Activated naive CD4-positive, alpha-beta T cell treated with anti-CD3 and anti-CD28 coated beads, Interleukin-2, amount 50 U/mL, for 72 hours (primary cell): ENCODE results near the gene TAS1R3. TPM values are rescaled to one million over a fixed set of nuclear protein-coding genes. Genes with fewer than 3 reads are reported as not detected.
"Not testable (repeated sequence)": the region's sequence is repeated elsewhere in the genome, so short reads cannot be mapped to it uniquely, and the experiment has no call there.

Experiments
- ATAC-seq, 2 donors: fragments of 150-1000 bp; cut with Tn5 transposase; 2 replicates each; pipeline ENCODE4 v1.10.0; 2021; ENCODE audit warnings: mild to moderate bottlenecking in 2 of 2, moderate library complexity in 2 of 2
- DNase-seq, 2 donors: peaks; one replicate each; pipeline ENCODE4 v3.0.0; 2021 to 2022; ENCODE audit warnings: low spot score in 2 of 2
- H3K27ac Mint-ChIP-seq, 2 donors: one replicate each; pipeline ENCODE4 v1.8.0; 2022; ENCODE audit warnings: mild to moderate bottlenecking in 2 of 2, mixed read lengths in 2 of 2
- H3K36me3 Mint-ChIP-seq, 2 donors: one replicate each; pipeline ENCODE4 v1.8.0; 2022; ENCODE audit warnings: mixed read lengths in 2 of 2
- H3K9me3 Mint-ChIP-seq, 2 donors: one replicate each; pipeline ENCODE4 v1.8.0; 2022; ENCODE audit warnings: mixed read lengths in 2 of 2
- total RNA-seq, 2 donors: library from RNA; stranded (reverse); gene quantifications; one replicate each; pipeline ENCODE4 v1.2.3, GENCODE V29; 2022

TAS1R3 gene
- total RNA-seq, 2 donors from 2014 or later, result 0.32 to 0.43 TPM

- H3K27ac Mint-ChIP-seq, result no peak overlapping the region
- no peak for ATAC-seq
- DNase-seq, result no peak
- H3K36me3 Mint-ChIP-seq, result no peaks in the 10 kb centered on the region
- no peaks in the 10 kb centered on the region for H3K9me3 Mint-ChIP-seq
These were observed 30.3 kb downstream of the TAS1R3 start for GRCh38 chr1:1361233-1361981.

- H3K36me3 Mint-ChIP-seq, result no peaks in the 10 kb centered on the region
- H3K27ac Mint-ChIP-seq, result no peak overlapping the region
- ATAC-seq (no peak), DNase-seq (no peak)
- H3K9me3 Mint-ChIP-seq, result no peaks in the 10 kb centered on the region
These were observed 30.9 kb downstream of the TAS1R3 start for GRCh38 chr1:1361982-1362423.

GRCh38 chr1:1364266-1364665, 33.2 kb downstream of the TAS1R3 start:
- H3K9me3 Mint-ChIP-seq, result no peaks in the 10 kb centered on the region
- H3K27ac Mint-ChIP-seq, result no peak overlapping the region
- DNase-seq (no peak), ATAC-seq (no peak)
- H3K36me3 Mint-ChIP-seq, result no peaks in the 10 kb centered on the region

GRCh38 chr1:1365875-1366698, 35.0 kb downstream of the TAS1R3 start:
- H3K9me3 Mint-ChIP-seq, result no peaks in the 10 kb centered on the region
- H3K27ac Mint-ChIP-seq, result no peak overlapping the region
- H3K36me3 Mint-ChIP-seq, result no peaks in the 10 kb centered on the region
- ATAC-seq, result no peak
- no peak for DNase-seq

- DNase-seq, result no peak
- ATAC-seq, result no peak
- Mint-ChIP-seq H3K27ac (no peak overlapping the region), H3K36me3 (no peaks in the 10 kb centered on the region), H3K9me3 (no peaks in the 10 kb centered on the region)
These were observed 35.6 kb downstream of the TAS1R3 start for GRCh38 chr1:1366699-1367066.

GRCh38 chr1:1367315-1367714, 36.2 kb downstream of the TAS1R3 start:
- DNase-seq, result no peak
- ATAC-seq, result no peak
- Mint-ChIP-seq H3K9me3 (no peaks in the 10 kb centered on the region), H3K36me3 (no peaks in the 10 kb centered on the region), H3K27ac (no peak overlapping the region)

GRCh38 chr1:1370094-1370493, 39.0 kb downstream of the TAS1R3 start:
- not testable (repeated sequence) for DNase-seq, H3K36me3 Mint-ChIP-seq, H3K9me3 Mint-ChIP-seq, H3K27ac Mint-ChIP-seq, ATAC-seq

- no peak for ATAC-seq
- DNase-seq, result no peak
- Mint-ChIP-seq H3K27ac (peak overlapping the region; percentile 36 to 53), H3K9me3 (no peaks in the 10 kb centered on the region), H3K36me3 (peaks cover 0 to 12% of the 10 kb centered on the region in 2 donors)
These were observed 39.8 kb downstream of the TAS1R3 start for GRCh38 chr1:1370771-1371300.

- H3K27ac Mint-ChIP-seq, result peak overlapping the region; percentile 36 to 53
These were observed 40.3 kb downstream of the TAS1R3 start for GRCh38 chr1:1371364-1371745.

GRCh38 chr1:1371746-1372711, 40.9 kb downstream of the TAS1R3 start:
- no peak overlapping the region for H3K27ac Mint-ChIP-seq
- DNase-seq (peak; percentile 77 to 93), ATAC-seq (peak; percentile 43 to 49)
- no peaks in the 10 kb centered on the region for H3K9me3 Mint-ChIP-seq
- peaks cover 0 to 12% of the 10 kb centered on the region in 2 donors for H3K36me3 Mint-ChIP-seq

More at GRCh38 chr1:1371364-1371745, 40.3 kb downstream of the TAS1R3 start:
- DNase-seq, result peak in 1 of 2 donors; percentile 72
- Mint-ChIP-seq H3K36me3 (peaks cover 0 to 12% of the 10 kb centered on the region in 2 donors), H3K9me3 (no peaks in the 10 kb centered on the region)
- peak in 1 of 2 donors; percentile 39 for ATAC-seq

- DNase-seq (no peak), ATAC-seq (no peak)
- Mint-ChIP-seq H3K36me3 (peaks cover 0 to 12% of the 10 kb centered on the region in 2 donors), H3K9me3 (no peaks in the 10 kb centered on the region), H3K27ac (peak overlapping the region; percentile 14 to 95)
These were observed 42.2 kb downstream of the TAS1R3 start for GRCh38 chr1:1373051-1373814.

GRCh38 chr1:1373815-1374588, 42.9 kb downstream of the TAS1R3 start:
- H3K27ac Mint-ChIP-seq, result peak overlapping the region; percentile 79 to 95
- H3K9me3 Mint-ChIP-seq, result no peaks in the 10 kb centered on the region
- H3K36me3 Mint-ChIP-seq, result peaks cover 0 to 12% of the 10 kb centered on the region in 2 donors
- DNase-seq, result no peak
- ATAC-seq, result no peak

- H3K36me3 Mint-ChIP-seq, result peaks cover 0 to 12% of the 10 kb centered on the region in 2 donors
- peak overlapping the region; percentile 55 to 95 for H3K27ac Mint-ChIP-seq
- ATAC-seq (no peak), DNase-seq (peak in 1 of 2 donors; percentile 61)
- no peaks in the 10 kb centered on the region for H3K9me3 Mint-ChIP-seq
These were observed 43.5 kb downstream of the TAS1R3 start for GRCh38 chr1:1374589-1374928.

- DNase-seq (peak; percentile 95 to 96), ATAC-seq (peak; percentile 80 to 94)
- Mint-ChIP-seq H3K36me3 (peaks cover 0 to 12% of the 10 kb centered on the region in 2 donors), H3K27ac (peak within 1 kb of the TSS; percentile 92 to 95), H3K9me3 (no peaks in the 10 kb centered on the region)
These were observed 44.0 kb downstream of the TAS1R3 start, which contains the start of gene AURKAIP1 for GRCh38 chr1:1374929-1375662. Gene AURKAIP1 (minus strand): TSS chr1:1375207. CDS start chr1:1374756, 451 bp downstream.
